ENCODE data around the gene SAMD13.

SAMD13 gene

GRCh38 chr1:84344286-84344685, 42.8 kb downstream of the SAMD13 start:
- Mint-ChIP-seq H3K27ac (no peak overlapping the region), H3K4me3 (no peak overlapping the region), H3K27me3 (ENCODE audit: low read depth) (no peaks in the 10 kb centered on the region), H3K4me1 (ENCODE audit: low read depth) (no peaks in the 10 kb centered on the region), H3K36me3 (ENCODE audit: low read depth) (no peaks in the 10 kb centered on the region), H3K9me3 (no peaks in the 10 kb centered on the region)
- DNase-seq (ENCODE audit: low spot score), result no peak

GRCh38 chr1:84345220-84345619, 43.7 kb downstream of the SAMD13 start:
- H3K4me1 Mint-ChIP-seq (ENCODE audit: low read depth), result no peaks in the 10 kb centered on the region
- no peaks in the 10 kb centered on the region for H3K27me3 Mint-ChIP-seq (ENCODE audit: low read depth)
- no peak for DNase-seq (ENCODE audit: low spot score)
- no peaks in the 10 kb centered on the region for H3K36me3 Mint-ChIP-seq (ENCODE audit: low read depth)
- H3K27ac Mint-ChIP-seq, result no peak overlapping the region
- no peaks in the 10 kb centered on the region for H3K9me3 Mint-ChIP-seq
- no peak overlapping the region for H3K4me3 Mint-ChIP-seq

GRCh38 chr1:84347271-84347931, 45.9 kb downstream of the SAMD13 start:
- Mint-ChIP-seq H3K27ac (no peak overlapping the region), H3K27me3 (ENCODE audit: low read depth) (peaks cover 2% of the 10 kb centered on the region), H3K4me1 (ENCODE audit: low read depth) (no peaks in the 10 kb centered on the region), H3K9me3 (no peaks in the 10 kb centered on the region), H3K4me3 (no peak overlapping the region), H3K36me3 (ENCODE audit: low read depth) (no peaks in the 10 kb centered on the region)
- DNase-seq (ENCODE audit: low spot score), result no peak

GRCh38 chr1:84347932-84348555, 46.5 kb downstream of the SAMD13 start:
- no peaks in the 10 kb centered on the region for H3K9me3 Mint-ChIP-seq
- no peak overlapping the region for H3K4me3 Mint-ChIP-seq
- no peak overlapping the region for H3K27ac Mint-ChIP-seq
- peaks cover 2% of the 10 kb centered on the region for H3K27me3 Mint-ChIP-seq (ENCODE audit: low read depth)
- H3K4me1 Mint-ChIP-seq (ENCODE audit: low read depth), result no peaks in the 10 kb centered on the region
- DNase-seq (ENCODE audit: low spot score), result no peak
- H3K36me3 Mint-ChIP-seq (ENCODE audit: low read depth), result no peaks in the 10 kb centered on the region

GRCh38 chr1:84348759-84349158, 47.3 kb downstream of the SAMD13 start:
- no peaks in the 10 kb centered on the region for H3K9me3 Mint-ChIP-seq
- peaks cover 2% of the 10 kb centered on the region for H3K27me3 Mint-ChIP-seq (ENCODE audit: low read depth)
- no peak for DNase-seq (ENCODE audit: low spot score)
- no peak overlapping the region for H3K27ac Mint-ChIP-seq
- H3K4me3 Mint-ChIP-seq, result no peak overlapping the region
- no peaks in the 10 kb centered on the region for H3K4me1 Mint-ChIP-seq (ENCODE audit: low read depth)
- H3K36me3 Mint-ChIP-seq (ENCODE audit: low read depth), result no peaks in the 10 kb centered on the region

GRCh38 chr1:84350104-84350503, 48.6 kb downstream of the SAMD13 start:
- Mint-ChIP-seq H3K9me3 (no peaks in the 10 kb centered on the region), H3K4me1 (ENCODE audit: low read depth) (no peaks in the 10 kb centered on the region), H3K36me3 (ENCODE audit: low read depth) (no peaks in the 10 kb centered on the region)

GRCh38 chr1:84350550-84350949, 49.0 kb downstream of the SAMD13 start:
- no peak for DNase-seq (ENCODE audit: low spot score)
- peaks cover 2% of the 10 kb centered on the region for H3K27me3 Mint-ChIP-seq (ENCODE audit: low read depth)
- no peaks in the 10 kb centered on the region for H3K36me3 Mint-ChIP-seq (ENCODE audit: low read depth)
- no peaks in the 10 kb centered on the region for H3K4me1 Mint-ChIP-seq (ENCODE audit: low read depth)
- H3K4me3 Mint-ChIP-seq, result no peak overlapping the region
- H3K9me3 Mint-ChIP-seq, result no peaks in the 10 kb centered on the region
- no peak overlapping the region for H3K27ac Mint-ChIP-seq

More at GRCh38 chr1:84350104-84350503, 48.6 kb downstream of the SAMD13 start:
- DNase-seq (ENCODE audit: low spot score), result no peak
- Mint-ChIP-seq H3K27ac (no peak overlapping the region), H3K4me3 (no peak overlapping the region), H3K27me3 (ENCODE audit: low read depth) (peaks cover 2% of the 10 kb centered on the region)

- Mint-ChIP-seq H3K36me3 (ENCODE audit: low read depth) (no peaks in the 10 kb centered on the region), H3K4me1 (ENCODE audit: low read depth) (no peaks in the 10 kb centered on the region), H3K27me3 (ENCODE audit: low read depth) (peaks cover 2% of the 10 kb centered on the region), H3K4me3 (no peak overlapping the region), H3K9me3 (no peaks in the 10 kb centered on the region), H3K27ac (no peak overlapping the region)
- no peak for DNase-seq (ENCODE audit: low spot score)
These were observed 51.0 kb downstream of the SAMD13 start for GRCh38 chr1:84352298-84353106.

GRCh38 chr1:84353695-84354094, 52.2 kb downstream of the SAMD13 start:
- Mint-ChIP-seq H3K4me3 (no peak overlapping the region), H3K9me3 (no peaks in the 10 kb centered on the region), H3K4me1 (ENCODE audit: low read depth) (no peaks in the 10 kb centered on the region), H3K27ac (no peak overlapping the region), H3K27me3 (ENCODE audit: low read depth) (peaks cover 2% of the 10 kb centered on the region), H3K36me3 (ENCODE audit: low read depth) (no peaks in the 10 kb centered on the region)
- no peak for DNase-seq (ENCODE audit: low spot score)

GRCh38 chr1:84355556-84355955, 54.0 kb downstream of the SAMD13 start:
- H3K4me3 Mint-ChIP-seq, result no peak overlapping the region
- H3K36me3 Mint-ChIP-seq (ENCODE audit: low read depth), result no peaks in the 10 kb centered on the region

GRCh38 chr1:84356881-84357280, 55.4 kb downstream of the SAMD13 start:
- H3K9me3 Mint-ChIP-seq, result no peaks in the 10 kb centered on the region
- no peak overlapping the region for H3K27ac Mint-ChIP-seq
- no peaks in the 10 kb centered on the region for H3K36me3 Mint-ChIP-seq (ENCODE audit: low read depth)
- no peaks in the 10 kb centered on the region for H3K27me3 Mint-ChIP-seq (ENCODE audit: low read depth)
- DNase-seq (ENCODE audit: low spot score), result no peak
- H3K4me1 Mint-ChIP-seq (ENCODE audit: low read depth), result no peaks in the 10 kb centered on the region
- H3K4me3 Mint-ChIP-seq, result no peak overlapping the region

More at GRCh38 chr1:84355556-84355955, 54.0 kb downstream of the SAMD13 start:
- Mint-ChIP-seq H3K27me3 (ENCODE audit: low read depth) (peaks cover 2% of the 10 kb centered on the region), H3K4me1 (ENCODE audit: low read depth) (no peaks in the 10 kb centered on the region), H3K9me3 (no peaks in the 10 kb centered on the region), H3K27ac (no peak overlapping the region)
- no peak for DNase-seq (ENCODE audit: low spot score)

GRCh38 chr1:84358695-84359094, 57.2 kb downstream of the SAMD13 start:
- H3K36me3 Mint-ChIP-seq (ENCODE audit: low read depth), result no peaks in the 10 kb centered on the region
- no peaks in the 10 kb centered on the region for H3K9me3 Mint-ChIP-seq
- H3K4me1 Mint-ChIP-seq (ENCODE audit: low read depth), result no peaks in the 10 kb centered on the region
- H3K27me3 Mint-ChIP-seq (ENCODE audit: low read depth), result no peaks in the 10 kb centered on the region
- no peak overlapping the region for H3K4me3 Mint-ChIP-seq
- H3K27ac Mint-ChIP-seq, result no peak overlapping the region
- DNase-seq (ENCODE audit: low spot score), result no peak

GRCh38 chr1:84360316-84360715, 58.8 kb downstream of the SAMD13 start:
- no peaks in the 10 kb centered on the region for H3K4me1 Mint-ChIP-seq (ENCODE audit: low read depth)
- H3K36me3 Mint-ChIP-seq (ENCODE audit: low read depth), result no peaks in the 10 kb centered on the region
- no peaks in the 10 kb centered on the region for H3K9me3 Mint-ChIP-seq
- DNase-seq (ENCODE audit: low spot score), result no peak
- no peak overlapping the region for H3K4me3 Mint-ChIP-seq
- no peaks in the 10 kb centered on the region for H3K27me3 Mint-ChIP-seq (ENCODE audit: low read depth)
- no peak overlapping the region for H3K27ac Mint-ChIP-seq

- H3K27me3 Mint-ChIP-seq (ENCODE audit: low read depth), result no peaks in the 10 kb centered on the region
- no peak overlapping the region for H3K4me3 Mint-ChIP-seq
- no peak overlapping the region for H3K27ac Mint-ChIP-seq
- H3K36me3 Mint-ChIP-seq (ENCODE audit: low read depth), result no peaks in the 10 kb centered on the region
- H3K9me3 Mint-ChIP-seq, result no peaks in the 10 kb centered on the region
- no peaks in the 10 kb centered on the region for H3K4me1 Mint-ChIP-seq (ENCODE audit: low read depth)
- DNase-seq (ENCODE audit: low spot score), result no peak
These were observed 60.3 kb downstream of the SAMD13 start for GRCh38 chr1:84361796-84362195.

Data from T-helper 2 cell treated with Interferon-gamma antibody and Interleukin-4, amounts not matched to agents 5 μg/mL and 100 μg/mL, for 36 hours (primary cell).